Right lobe of liver (tissue), 6 donors: ENCODE data around the gene DLG2. TPM values are rescaled to one million over a fixed set of nuclear protein-coding genes. Genes with fewer than 3 reads are reported as not detected.
A peak's percentile ranks its signal among the peaks of the same experiment; 100 is the strongest.

Experiments used
- ATAC-seq, 4 donors: fragments of 200-7000 bp; cut with Tn5 transposase; one replicate each; pipeline ENCODE4 v1.9.1; 2020; ENCODE audit warnings: mild to moderate bottlenecking in 4 of 4, moderate library complexity in 4 of 4
- DNase-seq, 3 donors: peaks; one replicate each; pipeline ENCODE4 v3.0.0-alpha.2; 2020
- H3K27ac ChIP-seq, 3 donors: fragments of 200-600 bp; one replicate each; pipeline ENCODE4 v1.8.0; 2022
- H3K27me3 ChIP-seq, 2 donors: fragments of 200-600 bp; one replicate each; pipeline ENCODE4 v1.8.0; 2022
- H3K36me3 ChIP-seq, 4 donors: fragments of 200-600 bp; sonication (generic) in 1 of 4; one replicate each; pipeline versions ENCODE4 v1.5.1 to v1.8.0; 2017 to 2022; ENCODE audit warnings: control low read depth in 1 of 4
- H3K4me1 ChIP-seq, 4 donors: fragments of 200-600 bp; sonication (generic) in 1 of 4; one replicate each; pipeline versions ENCODE4 v1.5.1 to v1.8.0; 2017 to 2022; ENCODE audit warnings: control low read depth in 1 of 4
- H3K4me3 ChIP-seq, 3 donors: fragments of 200-600 bp; one replicate each; pipeline ENCODE4 v1.8.0; 2022
- H3K9me3 ChIP-seq, 4 donors: fragments of 200-600 bp; sonication (generic) in 1 of 4; one replicate each; pipeline versions ENCODE4 v1.5.1 to v1.8.0; 2017 to 2022; ENCODE audit warnings: control low read depth in 1 of 4
- POLR2A ChIP-seq: fragments of 450-650 bp; IDR thresholded peaks from one replicate; pipeline ENCODE4 v1.6.1; 2017; ENCODE audit warnings: antibody characterized with exemption, mild to moderate bottlenecking
- WGBS: methylation state at CpG from one replicate; pipeline ENCODE4 v1.1.6; 2018; ENCODE audit warnings: low coverage, low lambda C conversion rate; ENCODE audit not compliant: insufficient coverage; ENCODE audit errors: missing lambda C conversion rate; 5-methylcytosine and 5-hydroxymethylcytosine counted together
- intact Hi-C, 2 donors: fragments of 100-400 bp; cut with DNase I; formaldehyde crosslinking; loops; one replicate each; pipeline versions ENCODE4 v1.11.2 to v1.14.1; 2022
- total RNA-seq, 6 experiments: library from RNA; depleted of rRNA in 2 of 6; stranded (reverse); fragments of >200 nt in 2 of 6; fragmentation: NEBNext Ultra II Directional in 3 of 6; extraction: Animal tissue kit (Norgen Biotek cat#: 25700) in 3 of 6; gene quantifications; one replicate each; pipeline versions ENCODE4 v1.1.0 to v1.2.4, GENCODE V29; 2016 to 2023
- TF ChIP-seq, protein P1 (sequence below), 4 donors: fragments of 200-600 bp in 3 of 4; fragments of 450-650 bp in 1 of 4; IDR thresholded peaks; one replicate each; pipeline versions ENCODE4 v1.5.1 to v1.8.0; 2016 to 2022; ENCODE audit warnings: antibody characterized with exemption in 4 of 4, mild to moderate bottlenecking in 2 of 4
- donor health status: DM: no; HTN: yes; CAD: no.
- donor health status: DM: no; HTN: no; CAD: no.
- donor health status: DM: no; HTN: no; CAD: no.
- donor health status: DM: no; HTN: yes; CAD: no.
- donor health status: DM: no; HTN: yes; CAD: no.

DLG2 gene
- total RNA-seq, 6 experiments from 2014 or later, result 1.2 to 6.4 (median 2.5) TPM

- intact Hi-C loops, result no loop called here
- 24% methylated on average over 2 of the region's 2 CpGs for WGBS
- no peak for TF ChIP-seq POLR2A
- TF ChIP-seq, protein P1, sequence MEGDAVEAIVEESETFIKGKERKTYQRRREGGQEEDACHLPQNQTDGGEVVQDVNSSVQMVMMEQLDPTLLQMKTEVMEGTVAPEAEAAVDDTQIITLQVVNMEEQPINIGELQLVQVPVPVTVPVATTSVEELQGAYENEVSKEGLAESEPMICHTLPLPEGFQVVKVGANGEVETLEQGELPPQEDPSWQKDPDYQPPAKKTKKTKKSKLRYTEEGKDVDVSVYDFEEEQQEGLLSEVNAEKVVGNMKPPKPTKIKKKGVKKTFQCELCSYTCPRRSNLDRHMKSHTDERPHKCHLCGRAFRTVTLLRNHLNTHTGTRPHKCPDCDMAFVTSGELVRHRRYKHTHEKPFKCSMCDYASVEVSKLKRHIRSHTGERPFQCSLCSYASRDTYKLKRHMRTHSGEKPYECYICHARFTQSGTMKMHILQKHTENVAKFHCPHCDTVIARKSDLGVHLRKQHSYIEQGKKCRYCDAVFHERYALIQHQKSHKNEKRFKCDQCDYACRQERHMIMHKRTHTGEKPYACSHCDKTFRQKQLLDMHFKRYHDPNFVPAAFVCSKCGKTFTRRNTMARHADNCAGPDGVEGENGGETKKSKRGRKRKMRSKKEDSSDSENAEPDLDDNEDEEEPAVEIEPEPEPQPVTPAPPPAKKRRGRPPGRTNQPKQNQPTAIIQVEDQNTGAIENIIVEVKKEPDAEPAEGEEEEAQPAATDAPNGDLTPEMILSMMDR (IDR thresholded peaks at IDR 0.05), result no peak
- DNase-seq, result no peak
- Histone ChIP-seq H3K27me3 (no peaks in the 10 kb centered on the region), H3K27ac (peak overlapping the region in 1 of 3 donors; percentile 64), H3K4me1 (peaks cover 0 to 32% (median 2%) of the 10 kb centered on the region in 4 donors), H3K36me3 (no peaks in the 10 kb centered on the region), H3K9me3 (no peaks in the 10 kb centered on the region), H3K4me3 (no peak overlapping the region)
- ATAC-seq, result peak in 2 of 4 donors; percentile 7 to 61
Observed at GRCh38 chr11:83715927-83716535, 1911.1 kb downstream of the DLG2 start.

DNA sequence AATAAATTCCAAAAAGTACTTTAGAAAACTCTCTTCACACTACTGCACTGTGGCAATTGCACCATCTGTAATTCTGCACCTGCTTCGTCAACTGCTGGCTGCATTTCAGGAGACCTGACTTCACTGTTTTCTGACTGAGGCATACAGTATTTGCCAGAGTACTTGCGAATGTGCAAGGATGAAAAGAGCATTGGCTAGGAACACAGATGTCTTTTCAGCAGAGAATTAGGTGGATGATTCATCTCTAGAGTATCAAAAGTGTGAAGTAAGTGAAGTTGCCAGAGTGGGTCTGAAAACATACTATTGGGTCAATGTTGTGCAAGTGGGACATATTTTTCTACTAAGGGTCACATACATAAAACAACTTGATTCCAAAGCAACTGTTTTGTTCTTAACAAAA, 1913.4 kb downstream of the DLG2 start:
- no peaks in the 10 kb centered on the region for H3K27me3 ChIP-seq
- TF ChIP-seq POLR2A, result no peak
- TF ChIP-seq, protein P1 (IDR thresholded peaks at IDR 0.05), result no peak
- peak; percentile 42 to 71 (median 53) for ATAC-seq
- no peak overlapping the region for H3K27ac ChIP-seq
- DNase-seq, result peak in 2 of 3 donors; percentile 31 to 58
- intact Hi-C loops, result no loop called here
- WGBS, result 41% methylated on average over 2 of the region's 2 CpGs
- peaks cover 0 to 32% (median 2%) of the 10 kb centered on the region in 4 donors for H3K4me1 ChIP-seq
- no peak overlapping the region for H3K4me3 ChIP-seq
- no peaks in the 10 kb centered on the region for H3K36me3 ChIP-seq
- no peaks in the 10 kb centered on the region for H3K9me3 ChIP-seq

DNA sequence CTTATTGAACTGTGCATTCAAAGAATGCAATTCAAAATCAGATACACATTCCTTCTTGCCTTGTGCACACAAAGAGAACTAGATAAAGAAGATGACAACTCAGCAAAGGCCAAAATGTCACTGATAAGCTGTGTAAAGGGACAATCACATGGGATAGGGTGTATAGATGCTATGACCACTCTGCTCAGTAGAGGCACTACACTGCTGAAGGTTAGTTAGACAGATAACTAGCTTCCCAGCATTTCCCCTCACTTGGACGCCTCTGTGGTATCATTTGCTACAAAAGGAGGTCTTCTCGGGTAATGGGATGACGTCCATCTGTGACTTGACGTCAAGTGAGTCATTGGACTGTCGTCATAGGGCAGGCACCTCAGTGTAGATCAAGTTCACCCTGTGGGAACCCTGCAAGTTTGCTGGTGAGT, 1916.0 kb downstream of the DLG2 start:
- Histone ChIP-seq H3K27me3 (no peaks in the 10 kb centered on the region), H3K27ac (no peak overlapping the region), H3K36me3 (no peaks in the 10 kb centered on the region), H3K9me3 (no peaks in the 10 kb centered on the region), H3K4me3 (no peak overlapping the region), H3K4me1 (peaks cover 0 to 18% (median 2%) of the 10 kb centered on the region in 4 donors)
- DNase-seq, result no peak
- TF ChIP-seq, protein P1 (IDR thresholded peaks at IDR 0.05), result peak in 2 of 4 donors; percentile 15 to 18
- no peak for TF ChIP-seq POLR2A
- 39% methylated on average over 4 of the region's 5 CpGs for WGBS
- peak; percentile 42 to 90 (median 78) for ATAC-seq
- intact Hi-C loops, result no loop called here

DNA sequence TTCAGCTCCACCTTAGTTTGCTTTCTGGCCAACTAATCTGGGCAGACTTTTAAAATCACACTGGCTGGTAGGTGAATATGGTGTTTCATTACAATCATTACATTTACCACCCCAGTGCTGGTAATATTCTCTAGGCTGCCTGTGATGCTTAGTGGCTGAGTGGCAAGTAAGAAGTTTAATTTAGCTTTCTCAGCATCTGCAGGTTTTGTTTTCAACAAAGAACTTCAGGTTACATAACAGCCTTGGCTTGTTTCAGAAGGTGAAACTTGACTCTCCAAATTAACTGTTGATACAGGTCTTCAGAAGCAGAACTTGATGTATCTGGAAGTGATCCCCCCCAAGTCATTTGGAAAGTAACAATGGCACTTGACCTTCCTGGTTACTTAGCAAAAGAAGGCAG, 1917.7 kb downstream of the DLG2 start:
- peaks cover 0 to 9% (median 2%) of the 10 kb centered on the region in 4 donors for H3K4me1 ChIP-seq

More for the DNA sequence above, 1917.7 kb downstream of the DLG2 start:
- DNase-seq (no peak), ATAC-seq (no peak)
- H3K36me3 ChIP-seq, result no peaks in the 10 kb centered on the region
- no peak overlapping the region for H3K4me3 ChIP-seq
- intact Hi-C loops, result no loop called here
- no peak overlapping the region for H3K27ac ChIP-seq
- TF ChIP-seq, protein P1 (IDR thresholded peaks at IDR 0.05), result no peak
- TF ChIP-seq POLR2A, result no peak
- no peaks in the 10 kb centered on the region for H3K9me3 ChIP-seq
- H3K27me3 ChIP-seq, result no peaks in the 10 kb centered on the region
